ENCODE results near the gene TLE5. TPM values are rescaled to one million over a fixed set of nuclear protein-coding genes. Genes with fewer than 3 reads are reported as not detected.
A peak's percentile ranks its signal among the peaks of the same experiment; 100 is the strongest.

TLE5 gene
- total and polyA plus RNA-seq, 9 of the 15 experiments (the other 6 are each of a cell fraction or from before 2014, with no cell fraction given) = 2.0 to 347 (median 235) TPM

DNA sequence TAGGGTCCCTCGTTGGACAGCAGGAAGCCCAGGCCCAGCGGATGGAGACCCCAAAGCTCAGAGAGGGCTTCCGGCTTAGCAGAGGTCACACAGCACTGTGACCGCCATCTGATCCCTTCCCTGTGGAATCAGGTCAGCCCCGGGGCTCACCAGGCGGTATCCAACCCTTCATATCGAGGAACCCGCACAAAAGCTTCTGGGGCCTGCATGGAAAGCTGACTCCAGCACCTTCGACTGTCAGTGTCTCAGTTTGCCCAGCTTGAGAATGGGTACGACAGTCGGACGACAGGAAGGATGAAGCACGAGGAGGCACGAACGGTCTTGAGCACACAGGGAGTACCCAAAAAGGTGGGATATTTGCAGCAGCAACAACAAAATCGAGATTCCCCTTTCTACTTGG, 2.6 kb downstream of the TLE5 start (continued):
- TF ChIP-seq, protein P1, sequence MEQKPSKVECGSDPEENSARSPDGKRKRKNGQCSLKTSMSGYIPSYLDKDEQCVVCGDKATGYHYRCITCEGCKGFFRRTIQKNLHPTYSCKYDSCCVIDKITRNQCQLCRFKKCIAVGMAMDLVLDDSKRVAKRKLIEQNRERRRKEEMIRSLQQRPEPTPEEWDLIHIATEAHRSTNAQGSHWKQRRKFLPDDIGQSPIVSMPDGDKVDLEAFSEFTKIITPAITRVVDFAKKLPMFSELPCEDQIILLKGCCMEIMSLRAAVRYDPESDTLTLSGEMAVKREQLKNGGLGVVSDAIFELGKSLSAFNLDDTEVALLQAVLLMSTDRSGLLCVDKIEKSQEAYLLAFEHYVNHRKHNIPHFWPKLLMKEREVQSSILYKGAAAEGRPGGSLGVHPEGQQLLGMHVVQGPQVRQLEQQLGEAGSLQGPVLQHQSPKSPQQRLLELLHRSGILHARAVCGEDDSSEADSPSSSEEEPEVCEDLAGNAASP (IDR thresholded peaks at IDR 0.05) = no peak
- no peak for TF ChIP-seq WHSC1 (IDR thresholded peaks at IDR 0.05; ENCODE audit: low read length)
- TF ChIP-seq, protein P2, sequence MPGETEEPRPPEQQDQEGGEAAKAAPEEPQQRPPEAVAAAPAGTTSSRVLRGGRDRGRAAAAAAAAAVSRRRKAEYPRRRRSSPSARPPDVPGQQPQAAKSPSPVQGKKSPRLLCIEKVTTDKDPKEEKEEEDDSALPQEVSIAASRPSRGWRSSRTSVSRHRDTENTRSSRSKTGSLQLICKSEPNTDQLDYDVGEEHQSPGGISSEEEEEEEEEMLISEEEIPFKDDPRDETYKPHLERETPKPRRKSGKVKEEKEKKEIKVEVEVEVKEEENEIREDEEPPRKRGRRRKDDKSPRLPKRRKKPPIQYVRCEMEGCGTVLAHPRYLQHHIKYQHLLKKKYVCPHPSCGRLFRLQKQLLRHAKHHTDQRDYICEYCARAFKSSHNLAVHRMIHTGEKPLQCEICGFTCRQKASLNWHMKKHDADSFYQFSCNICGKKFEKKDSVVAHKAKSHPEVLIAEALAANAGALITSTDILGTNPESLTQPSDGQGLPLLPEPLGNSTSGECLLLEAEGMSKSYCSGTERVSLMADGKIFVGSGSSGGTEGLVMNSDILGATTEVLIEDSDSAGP (CRISPR knock-in tag; IDR thresholded peaks at IDR 0.05) = no peak
- TF ChIP-seq SMARCA5 (IDR thresholded peaks at IDR 0.05) = peak; percentile 96
- peak; percentile 91 for TF ChIP-seq RBM25 (IDR thresholded peaks at IDR 0.05; ENCODE audit: low read depth, low read length, severe bottlenecking)
- peak; percentile 82 to 92 for TF ChIP-seq KDM1A (IDR thresholded peaks at IDR 0.05)
- TF ChIP-seq ZNF311 (CRISPR knock-in tag; IDR thresholded peaks at IDR 0.05) = no peak
- TF ChIP-seq, protein P3, sequence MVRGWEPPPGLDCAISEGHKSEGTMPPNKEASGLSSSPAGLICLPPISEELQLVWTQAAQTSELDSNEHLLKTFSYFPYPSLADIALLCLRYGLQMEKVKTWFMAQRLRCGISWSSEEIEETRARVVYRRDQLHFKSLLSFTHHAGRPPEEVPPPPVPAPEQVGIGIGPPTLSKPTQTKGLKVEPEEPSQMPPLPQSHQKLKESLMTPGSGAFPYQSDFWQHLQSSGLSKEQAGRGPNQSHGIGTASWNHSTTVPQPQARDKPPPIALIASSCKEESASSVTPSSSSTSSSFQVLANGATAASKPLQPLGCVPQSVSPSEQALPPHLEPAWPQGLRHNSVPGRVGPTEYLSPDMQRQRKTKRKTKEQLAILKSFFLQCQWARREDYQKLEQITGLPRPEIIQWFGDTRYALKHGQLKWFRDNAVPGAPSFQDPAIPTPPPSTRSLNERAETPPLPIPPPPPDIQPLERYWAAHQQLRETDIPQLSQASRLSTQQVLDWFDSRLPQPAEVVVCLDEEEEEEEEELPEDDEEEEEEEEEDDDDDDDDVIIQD (CRISPR knock-in tag; IDR thresholded peaks at IDR 0.05) = no peak
- no peak for TF ChIP-seq PURB (CRISPR knock-in tag; IDR thresholded peaks at IDR 0.05; ENCODE audit: low read depth)
- peak; percentile 88 for TF ChIP-seq HDAC2 (IDR thresholded peaks at IDR 0.05)
- TF ChIP-seq, protein P4, sequence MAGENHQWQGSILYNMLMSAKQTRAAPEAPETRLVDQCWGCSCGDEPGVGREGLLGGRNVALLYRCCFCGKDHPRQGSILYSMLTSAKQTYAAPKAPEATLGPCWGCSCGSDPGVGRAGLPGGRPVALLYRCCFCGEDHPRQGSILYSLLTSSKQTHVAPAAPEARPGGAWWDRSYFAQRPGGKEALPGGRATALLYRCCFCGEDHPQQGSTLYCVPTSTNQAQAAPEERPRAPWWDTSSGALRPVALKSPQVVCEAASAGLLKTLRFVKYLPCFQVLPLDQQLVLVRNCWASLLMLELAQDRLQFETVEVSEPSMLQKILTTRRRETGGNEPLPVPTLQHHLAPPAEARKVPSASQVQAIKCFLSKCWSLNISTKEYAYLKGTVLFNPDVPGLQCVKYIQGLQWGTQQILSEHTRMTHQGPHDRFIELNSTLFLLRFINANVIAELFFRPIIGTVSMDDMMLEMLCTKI (IDR thresholded peaks at IDR 0.05; ENCODE audit: partially characterized antibody) = no peak
- no peak for TF ChIP-seq RBM14 (IDR thresholded peaks at IDR 0.05; ENCODE audit: borderline replicate concordance, insufficient read depth, low read depth, low read length)
- TF ChIP-seq STAT5B (CRISPR knock-in tag; IDR thresholded peaks at IDR 0.05) = no peak
- no peak for TF ChIP-seq ZKSCAN1 (IDR thresholded peaks at IDR 0.05; ENCODE audit: low read depth, low read length)
- no peak for TF ChIP-seq XRCC5 (IDR thresholded peaks at IDR 0.05; ENCODE audit: low read depth, low read length)
- TF ChIP-seq TEAD1 (CRISPR knock-in tag; IDR thresholded peaks at IDR 0.05) = no peak
- TF ChIP-seq CSDE1 (IDR thresholded peaks at IDR 0.05) = no peak
- TF ChIP-seq JUN (IDR thresholded peaks at IDR 0.05; ENCODE audit: borderline replicate concordance, low read depth, low read length) = no peak
- TF ChIP-seq JUN (CRISPR knock-in tag; IDR thresholded peaks at IDR 0.05; ENCODE audit: borderline replicate concordance) = no peak
- 0 out of 3 replicates have a peak, but pooled peaks of 1 of the 2 experiments have one; percentile 50 for TF ChIP-seq CBX3 (IDR thresholded peaks at IDR 0.05; ENCODE audit: borderline replicate concordance in 1 of 2, low read length in 2 of 2)
- TF ChIP-seq ADNP (tag; IDR thresholded peaks at IDR 0.05) = peak; percentile 79; the same call in 1 of the 2 replicates
- peak; percentile 87; the same call in 1 of the 2 replicates for TF ChIP-seq PTBP1 (IDR thresholded peaks at IDR 0.05; ENCODE audit: low read depth, low read length)
- no peak for TF ChIP-seq HDAC1 (IDR thresholded peaks at IDR 0.05)

Data from K562 (cell line).